MM.1S (cell line): ENCODE data around the gene NARF.

Experiments used
- CTCF ChIP-seq: fragments of 300-600 bp; sonication (generic); IDR thresholded peaks from 2 replicates; pipeline ENCODE4 v1.5.1; 2016; ENCODE audit warnings: antibody characterized with exemption, low read length, mixed read lengths
- EZH2 ChIP-seq: fragments of 300-600 bp; sonication (generic); optimal IDR thresholded peaks from 2 replicates; pipeline ENCODE3; 2017; ENCODE audit warnings: low read depth, mild to moderate bottlenecking, antibody characterized with exemption, low read length, mixed read lengths
- EZH2phosphoT487 ChIP-seq: fragments of 300-600 bp; sonication (generic); IDR thresholded peaks from 2 replicates; pipeline ENCODE4 v1.6.1; 2018; ENCODE audit warnings: antibody characterized with exemption, low read length

DNA sequence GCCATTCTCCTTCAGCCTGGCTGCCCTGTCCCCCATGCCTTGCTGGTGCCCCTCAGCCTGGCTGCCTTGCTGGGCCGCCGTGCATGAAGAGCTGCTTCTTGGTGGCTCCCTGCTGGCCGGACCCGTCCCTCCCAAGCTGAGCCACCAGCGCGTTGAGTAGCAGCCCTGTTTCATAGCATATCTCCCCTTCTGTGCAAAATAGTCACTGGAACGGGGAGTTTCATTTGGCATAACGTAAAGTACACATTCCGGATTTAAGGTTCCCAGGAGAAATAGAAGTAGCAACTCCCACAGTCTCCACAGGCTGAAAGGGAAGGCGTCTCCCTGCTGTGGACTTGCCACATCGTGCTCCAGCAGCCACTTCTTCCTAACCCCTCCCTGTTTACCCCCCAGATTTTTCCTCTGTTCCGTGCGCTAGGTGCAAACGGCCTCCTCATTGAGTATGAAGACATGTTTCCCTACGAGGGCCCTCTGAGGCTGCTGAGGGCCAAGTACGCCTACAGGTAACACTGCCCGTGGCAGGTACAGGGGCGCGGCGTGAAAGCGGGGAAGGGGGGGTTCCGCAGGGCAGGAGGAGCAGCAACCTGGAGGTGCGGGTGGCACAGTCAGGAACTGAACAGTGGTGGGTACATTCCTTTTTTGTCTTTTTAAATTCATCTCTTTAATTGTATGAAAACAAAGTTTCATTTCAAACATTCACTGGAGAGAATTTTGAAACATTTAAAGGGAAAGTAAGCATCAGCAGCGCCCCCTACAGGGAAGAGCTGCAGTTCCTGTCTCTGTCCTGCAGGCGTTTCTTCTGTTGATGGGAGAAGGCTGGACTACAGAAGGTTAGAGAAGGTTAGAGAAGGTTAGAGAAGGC, 34.3 kb upstream of the NARF start:
- no peak for TF ChIP-seq EZH2phosphoT487
- TF ChIP-seq CTCF: peak; percentile 76
- TF ChIP-seq EZH2: no peak
